GM10266 (cell line): ENCODE results near the gene PRRC2A.

Experiments
- DNase-seq: peaks from one replicate; pipeline ENCODE4 v3.0.0; 2012; ENCODE audit errors: extremely low spot score
- TF ChIP-seq, protein P1 (sequence below): IDR thresholded peaks from 2 replicates; pipeline ENCODE4 v1.5.1; 2012; ENCODE audit warnings: mild to moderate bottlenecking, low read depth; ENCODE audit not compliant: control insufficient read depth, insufficient read depth; ENCODE audit errors: missing control alignments

The PRRC2A gene

DNA sequence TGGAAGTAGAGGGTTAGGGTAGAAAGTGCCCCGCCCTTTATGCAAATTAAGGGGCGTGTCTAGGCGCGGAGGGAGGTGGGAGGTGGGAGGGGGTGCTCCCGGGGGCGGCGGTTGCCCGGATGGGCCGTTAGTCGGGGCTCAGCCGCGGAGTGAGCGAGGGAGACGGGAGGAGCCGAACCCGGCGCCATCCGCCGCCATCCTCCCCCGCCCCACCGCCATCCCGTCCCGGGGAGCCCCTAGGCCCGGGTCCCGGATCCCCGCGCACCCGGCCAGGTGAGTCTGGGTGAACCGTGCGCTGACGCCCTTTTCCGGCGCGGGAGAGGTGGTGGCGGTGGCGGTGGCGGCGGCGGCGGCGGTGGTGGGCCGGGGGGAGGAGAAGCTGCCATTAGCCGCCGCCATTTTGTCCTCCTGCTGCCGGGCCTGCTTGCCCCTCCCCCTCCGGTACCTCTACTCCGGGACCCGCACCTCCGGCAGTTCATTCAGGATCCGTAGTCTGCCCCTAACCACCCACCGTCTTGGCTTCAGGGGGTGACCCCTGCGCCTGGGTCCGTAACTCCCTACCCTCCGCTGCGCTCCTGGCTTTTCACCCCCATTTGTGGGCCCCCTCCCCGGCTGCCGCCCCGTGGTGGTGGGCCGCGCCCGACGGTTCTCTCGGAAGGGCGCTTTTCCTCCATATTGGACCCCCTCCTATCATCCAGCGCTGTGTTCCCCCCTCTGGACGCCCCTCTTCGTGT is at the start of gene PRRC2A:
PRRC2A (plus strand) TSS at position 130 of the 734 bp plus-strand sequence. CDS start 2,075 bp downstream, outside the sequence.
- TF ChIP-seq, protein P1, sequence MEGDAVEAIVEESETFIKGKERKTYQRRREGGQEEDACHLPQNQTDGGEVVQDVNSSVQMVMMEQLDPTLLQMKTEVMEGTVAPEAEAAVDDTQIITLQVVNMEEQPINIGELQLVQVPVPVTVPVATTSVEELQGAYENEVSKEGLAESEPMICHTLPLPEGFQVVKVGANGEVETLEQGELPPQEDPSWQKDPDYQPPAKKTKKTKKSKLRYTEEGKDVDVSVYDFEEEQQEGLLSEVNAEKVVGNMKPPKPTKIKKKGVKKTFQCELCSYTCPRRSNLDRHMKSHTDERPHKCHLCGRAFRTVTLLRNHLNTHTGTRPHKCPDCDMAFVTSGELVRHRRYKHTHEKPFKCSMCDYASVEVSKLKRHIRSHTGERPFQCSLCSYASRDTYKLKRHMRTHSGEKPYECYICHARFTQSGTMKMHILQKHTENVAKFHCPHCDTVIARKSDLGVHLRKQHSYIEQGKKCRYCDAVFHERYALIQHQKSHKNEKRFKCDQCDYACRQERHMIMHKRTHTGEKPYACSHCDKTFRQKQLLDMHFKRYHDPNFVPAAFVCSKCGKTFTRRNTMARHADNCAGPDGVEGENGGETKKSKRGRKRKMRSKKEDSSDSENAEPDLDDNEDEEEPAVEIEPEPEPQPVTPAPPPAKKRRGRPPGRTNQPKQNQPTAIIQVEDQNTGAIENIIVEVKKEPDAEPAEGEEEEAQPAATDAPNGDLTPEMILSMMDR = no peak
- DNase-seq = peak; percentile 99

DNA sequence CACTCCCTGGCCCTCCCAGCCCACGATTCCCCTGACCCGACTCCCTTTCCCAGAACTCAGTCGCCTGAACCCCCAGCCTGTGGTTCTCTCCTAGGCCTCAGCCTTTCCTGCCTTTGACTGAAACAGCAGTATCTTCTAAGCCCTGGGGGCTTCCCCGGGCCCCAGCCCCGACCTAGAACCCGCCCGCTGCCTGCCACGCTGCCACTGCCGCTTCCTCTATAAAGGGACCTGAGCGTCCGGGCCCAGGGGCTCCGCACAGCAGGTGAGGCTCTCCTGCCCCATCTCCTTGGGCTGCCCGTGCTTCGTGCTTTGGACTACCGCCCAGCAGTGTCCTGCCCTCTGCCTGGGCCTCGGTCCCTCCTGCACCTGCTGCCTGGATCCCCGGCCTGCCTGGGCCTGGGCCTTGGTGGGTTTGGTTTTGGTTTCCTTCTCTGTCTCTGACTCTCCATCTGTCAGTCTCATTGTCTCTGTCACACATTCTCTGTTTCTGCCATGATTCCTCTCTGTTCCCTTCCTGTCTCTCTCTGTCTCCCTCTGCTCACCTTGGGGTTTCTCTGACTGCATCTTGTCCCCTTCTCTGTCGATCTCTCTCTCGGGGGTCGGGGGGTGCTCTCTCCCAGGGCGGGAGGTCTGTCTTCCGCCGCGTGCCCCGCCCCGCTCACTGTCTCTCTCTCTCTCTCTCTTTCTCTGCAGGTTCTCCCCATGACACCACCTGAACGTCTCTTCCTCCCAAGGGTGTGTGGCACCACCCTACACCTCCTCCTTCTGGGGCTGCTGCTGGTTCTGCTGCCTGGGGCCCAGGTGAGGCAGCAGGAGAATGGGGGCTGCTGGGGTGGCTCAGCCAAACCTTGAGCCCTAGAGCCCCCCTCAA is 48.2 kb upstream of the PRRC2A start, which contains the start of gene LTA:
LTA (plus strand) TSS at position 249 of the 871 bp plus-strand sequence; CDS start at position 703, 454 bp downstream.
- TF ChIP-seq, protein P1 = no peak
- DNase-seq = no peak

DNA sequence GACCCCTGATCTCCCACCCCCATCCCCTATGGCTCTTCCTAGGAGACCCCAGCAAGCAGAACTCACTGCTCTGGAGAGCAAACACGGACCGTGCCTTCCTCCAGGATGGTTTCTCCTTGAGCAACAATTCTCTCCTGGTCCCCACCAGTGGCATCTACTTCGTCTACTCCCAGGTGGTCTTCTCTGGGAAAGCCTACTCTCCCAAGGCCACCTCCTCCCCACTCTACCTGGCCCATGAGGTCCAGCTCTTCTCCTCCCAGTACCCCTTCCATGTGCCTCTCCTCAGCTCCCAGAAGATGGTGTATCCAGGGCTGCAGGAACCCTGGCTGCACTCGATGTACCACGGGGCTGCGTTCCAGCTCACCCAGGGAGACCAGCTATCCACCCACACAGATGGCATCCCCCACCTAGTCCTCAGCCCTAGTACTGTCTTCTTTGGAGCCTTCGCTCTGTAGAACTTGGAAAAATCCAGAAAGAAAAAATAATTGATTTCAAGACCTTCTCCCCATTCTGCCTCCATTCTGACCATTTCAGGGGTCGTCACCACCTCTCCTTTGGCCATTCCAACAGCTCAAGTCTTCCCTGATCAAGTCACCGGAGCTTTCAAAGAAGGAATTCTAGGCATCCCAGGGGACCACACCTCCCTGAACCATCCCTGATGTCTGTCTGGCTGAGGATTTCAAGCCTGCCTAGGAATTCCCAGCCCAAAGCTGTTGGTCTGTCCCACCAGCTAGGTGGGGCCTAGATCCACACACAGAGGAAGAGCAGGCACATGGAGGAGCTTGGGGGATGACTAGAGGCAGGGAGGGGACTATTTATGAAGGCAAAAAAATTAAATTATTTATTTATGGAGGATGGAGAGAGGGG is 47.0 kb upstream of the PRRC2A start:
- DNase-seq = no peak
- TF ChIP-seq, protein P1 = no peak

DNA sequence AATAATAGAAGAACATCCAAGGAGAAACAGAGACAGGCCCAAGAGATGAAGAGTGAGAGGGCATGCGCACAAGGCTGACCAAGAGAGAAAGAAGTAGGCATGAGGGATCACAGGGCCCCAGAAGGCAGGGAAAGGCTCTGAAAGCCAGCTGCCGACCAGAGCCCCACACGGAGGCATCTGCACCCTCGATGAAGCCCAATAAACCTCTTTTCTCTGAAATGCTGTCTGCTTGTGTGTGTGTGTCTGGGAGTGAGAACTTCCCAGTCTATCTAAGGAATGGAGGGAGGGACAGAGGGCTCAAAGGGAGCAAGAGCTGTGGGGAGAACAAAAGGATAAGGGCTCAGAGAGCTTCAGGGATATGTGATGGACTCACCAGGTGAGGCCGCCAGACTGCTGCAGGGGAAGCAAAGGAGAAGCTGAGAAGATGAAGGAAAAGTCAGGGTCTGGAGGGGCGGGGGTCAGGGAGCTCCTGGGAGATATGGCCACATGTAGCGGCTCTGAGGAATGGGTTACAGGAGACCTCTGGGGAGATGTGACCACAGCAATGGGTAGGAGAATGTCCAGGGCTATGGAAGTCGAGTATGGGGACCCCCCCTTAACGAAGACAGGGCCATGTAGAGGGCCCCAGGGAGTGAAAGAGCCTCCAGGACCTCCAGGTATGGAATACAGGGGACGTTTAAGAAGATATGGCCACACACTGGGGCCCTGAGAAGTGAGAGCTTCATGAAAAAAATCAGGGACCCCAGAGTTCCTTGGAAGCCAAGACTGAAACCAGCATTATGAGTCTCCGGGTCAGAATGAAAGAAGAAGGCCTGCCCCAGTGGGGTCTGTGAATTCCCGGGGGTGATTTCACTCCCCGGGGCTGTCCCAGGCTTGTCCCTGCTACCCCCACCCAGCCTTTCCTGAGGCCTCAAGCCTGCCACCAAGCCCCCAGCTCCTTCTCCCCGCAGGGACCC is 46.1 kb upstream of the PRRC2A start:
- no peak for DNase-seq
- TF ChIP-seq, protein P1 = peak; percentile 48

DNA sequence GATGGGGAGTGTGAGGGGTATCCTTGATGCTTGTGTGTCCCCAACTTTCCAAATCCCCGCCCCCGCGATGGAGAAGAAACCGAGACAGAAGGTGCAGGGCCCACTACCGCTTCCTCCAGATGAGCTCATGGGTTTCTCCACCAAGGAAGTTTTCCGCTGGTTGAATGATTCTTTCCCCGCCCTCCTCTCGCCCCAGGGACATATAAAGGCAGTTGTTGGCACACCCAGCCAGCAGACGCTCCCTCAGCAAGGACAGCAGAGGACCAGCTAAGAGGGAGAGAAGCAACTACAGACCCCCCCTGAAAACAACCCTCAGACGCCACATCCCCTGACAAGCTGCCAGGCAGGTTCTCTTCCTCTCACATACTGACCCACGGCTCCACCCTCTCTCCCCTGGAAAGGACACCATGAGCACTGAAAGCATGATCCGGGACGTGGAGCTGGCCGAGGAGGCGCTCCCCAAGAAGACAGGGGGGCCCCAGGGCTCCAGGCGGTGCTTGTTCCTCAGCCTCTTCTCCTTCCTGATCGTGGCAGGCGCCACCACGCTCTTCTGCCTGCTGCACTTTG is 45.1 kb upstream of the PRRC2A start, which contains the start of gene TNF:
TNF (plus strand) TSS at position 231 of the 567 bp plus-strand sequence; CDS start at position 408, 177 bp downstream.
- peak; percentile 83 for DNase-seq
- TF ChIP-seq, protein P1 = no peak
